IPS DF 6.9 (cell line): ENCODE results near the gene PRUNE2.

Experiments used
- DNase-seq: peaks from one replicate; pipeline ENCODE4 v3.0.0-alpha.2; 2013; ENCODE audit warnings: low read depth, low spot score
- H3K27ac ChIP-seq: one replicate; pipeline ENCODE4 v1.5.1; 2013; ENCODE audit warnings: low read length, control low read depth
- H3K27me3 ChIP-seq: 2 replicates; pipeline ENCODE4 v1.6.1; 2013; ENCODE audit warnings: mild to moderate bottlenecking, low read length; ENCODE audit not compliant: control insufficient read depth, insufficient read depth
- H3K36me3 ChIP-seq: 2 replicates; pipeline ENCODE4 v1.6.1; 2013; ENCODE audit warnings: low read length; ENCODE audit not compliant: control insufficient read depth, insufficient read depth
- H3K4me1 ChIP-seq: 2 replicates; pipeline ENCODE4 v1.6.1; 2013; ENCODE audit warnings: low read length; ENCODE audit not compliant: control insufficient read depth, insufficient read depth
- H3K4me3 ChIP-seq: 2 replicates; pipeline ENCODE4 v1.5.1; 2013; ENCODE audit warnings: mild to moderate bottlenecking, low read length
- H3K9me3 ChIP-seq: 2 replicates; pipeline ENCODE4 v1.6.1; 2013; ENCODE audit warnings: low read length, inconsistent platforms; ENCODE audit not compliant: control insufficient read depth, insufficient read depth
- WGBS: extraction: QIAGEN DNeasy Blood & Tissue Kit; methylation state at CpG from one replicate; pipeline ENCODE4 v1.1.7; 2013; ENCODE audit warnings: mixed read lengths, missing lambda C conversion rate; ENCODE audit not compliant: insufficient read length, insufficient coverage; 5-methylcytosine and 5-hydroxymethylcytosine counted together

The PRUNE2 gene

GRCh38 chr9:76803762-76804161 is 102.2 kb downstream of the PRUNE2 start:
- no peaks in the 10 kb centered on the region for H3K9me3 ChIP-seq
- no peaks in the 10 kb centered on the region for H3K36me3 ChIP-seq
- no CpG with 5 or more reads among the region's 7 CpGs for WGBS
- no peak overlapping the region for H3K4me3 ChIP-seq
- no peaks in the 10 kb centered on the region for H3K27me3 ChIP-seq
- DNase-seq: no peak
- peaks cover 5% of the 10 kb centered on the region for H3K4me1 ChIP-seq
- no peak overlapping the region for H3K27ac ChIP-seq

- H3K27ac ChIP-seq: no peak overlapping the region
- H3K4me1 ChIP-seq: peaks cover 5% of the 10 kb centered on the region
- no peaks in the 10 kb centered on the region for H3K27me3 ChIP-seq
- peak; percentile 22 for DNase-seq
- no peak overlapping the region for H3K4me3 ChIP-seq
- no peaks in the 10 kb centered on the region for H3K36me3 ChIP-seq
- no CpG with 5 or more reads among the region's 2 CpGs for WGBS
- H3K9me3 ChIP-seq: no peaks in the 10 kb centered on the region
These were observed 102.8 kb downstream of the PRUNE2 start for GRCh38 chr9:76803083-76803482.

GRCh38 chr9:76800901-76801300 is 105.0 kb downstream of the PRUNE2 start:
- no CpG with 5 or more reads among the region's 1 CpG for WGBS
- no peaks in the 10 kb centered on the region for H3K9me3 ChIP-seq
- no peak overlapping the region for H3K27ac ChIP-seq
- no peak for DNase-seq
- H3K27me3 ChIP-seq: no peaks in the 10 kb centered on the region
- no peaks in the 10 kb centered on the region for H3K36me3 ChIP-seq
- H3K4me3 ChIP-seq: no peak overlapping the region
- H3K4me1 ChIP-seq: peaks cover 5% of the 10 kb centered on the region

- Histone ChIP-seq H3K27ac (no peak overlapping the region), H3K9me3 (no peaks in the 10 kb centered on the region), H3K36me3 (no peaks in the 10 kb centered on the region), H3K27me3 (no peaks in the 10 kb centered on the region), H3K4me1 (peaks cover 5% of the 10 kb centered on the region), H3K4me3 (no peak overlapping the region)
- no peak for DNase-seq
- WGBS: no CpG with 5 or more reads among the region's 1 CpG
These were observed 106.4 kb downstream of the PRUNE2 start for GRCh38 chr9:76799473-76799872.

GRCh38 chr9:76798527-76798926 is 107.4 kb downstream of the PRUNE2 start:
- H3K36me3 ChIP-seq: no peaks in the 10 kb centered on the region
- no peak overlapping the region for H3K27ac ChIP-seq
- no CpG with 5 or more reads among the region's 2 CpGs for WGBS
- H3K4me1 ChIP-seq: peaks cover 2% of the 10 kb centered on the region; the same call in 1 of the 2 replicates
- no peaks in the 10 kb centered on the region for H3K9me3 ChIP-seq
- H3K4me3 ChIP-seq: no peak overlapping the region
- no peak for DNase-seq
- H3K27me3 ChIP-seq: no peaks in the 10 kb centered on the region

GRCh38 chr9:76796296-76796695 is 109.6 kb downstream of the PRUNE2 start:
- H3K4me1 ChIP-seq: no peaks in the 10 kb centered on the region
- H3K36me3 ChIP-seq: no peaks in the 10 kb centered on the region
- no peak for DNase-seq
- WGBS: no CpG with 5 or more reads among the region's 5 CpGs
- no peaks in the 10 kb centered on the region for H3K9me3 ChIP-seq
- H3K4me3 ChIP-seq: no peak overlapping the region
- no peak overlapping the region for H3K27ac ChIP-seq
- no peaks in the 10 kb centered on the region for H3K27me3 ChIP-seq

- Histone ChIP-seq H3K4me3 (no peak overlapping the region), H3K9me3 (no peaks in the 10 kb centered on the region), H3K27me3 (no peaks in the 10 kb centered on the region), H3K36me3 (no peaks in the 10 kb centered on the region), H3K27ac (no peak overlapping the region), H3K4me1 (no peaks in the 10 kb centered on the region)
- DNase-seq: no peak
- WGBS: no CpG with 5 or more reads among the region's 15 CpGs
These were observed 112.0 kb downstream of the PRUNE2 start for GRCh38 chr9:76793784-76794431.

- no peaks in the 10 kb centered on the region for H3K4me1 ChIP-seq
- WGBS: no CpG with 5 or more reads among the region's 1 CpG
- no peak for DNase-seq
- H3K9me3 ChIP-seq: no peaks in the 10 kb centered on the region
- no peak overlapping the region for H3K4me3 ChIP-seq
- no peak overlapping the region for H3K27ac ChIP-seq
- H3K36me3 ChIP-seq: no peaks in the 10 kb centered on the region
- H3K27me3 ChIP-seq: no peaks in the 10 kb centered on the region
These were observed 116.1 kb downstream of the PRUNE2 start for GRCh38 chr9:76789840-76790239.

- Histone ChIP-seq H3K4me3 (no peak overlapping the region), H3K27ac (no peak overlapping the region), H3K9me3 (no peaks in the 10 kb centered on the region), H3K4me1 (no peaks in the 10 kb centered on the region), H3K36me3 (no peaks in the 10 kb centered on the region), H3K27me3 (no peaks in the 10 kb centered on the region)
- DNase-seq: no peak
- WGBS: no CpG with 5 or more reads among the region's 11 CpGs
These were observed 118.2 kb downstream of the PRUNE2 start for GRCh38 chr9:76787677-76788076.

GRCh38 chr9:76785501-76785900 is 120.4 kb downstream of the PRUNE2 start:
- no peak overlapping the region for H3K27ac ChIP-seq
- no CpG with 5 or more reads among the region's 1 CpG for WGBS
- H3K36me3 ChIP-seq: no peaks in the 10 kb centered on the region
- H3K27me3 ChIP-seq: no peaks in the 10 kb centered on the region
- no peak for DNase-seq
- H3K4me3 ChIP-seq: no peak overlapping the region
- no peaks in the 10 kb centered on the region for H3K9me3 ChIP-seq
- H3K4me1 ChIP-seq: no peaks in the 10 kb centered on the region

- Histone ChIP-seq H3K36me3 (no peaks in the 10 kb centered on the region), H3K27me3 (no peaks in the 10 kb centered on the region), H3K27ac (no peak overlapping the region), H3K4me1 (no peaks in the 10 kb centered on the region), H3K9me3 (no peaks in the 10 kb centered on the region), H3K4me3 (no peak overlapping the region)
- no peak for DNase-seq
These were observed 121.0 kb downstream of the PRUNE2 start for GRCh38 chr9:76784881-76785280.
